DOHH2 (cell line): Measurements from ENCODE around the gene NTRK1.

Experiments
- CTCF ChIP-seq: fragments of 200-600 bp; sonication (generic); IDR thresholded peaks from one replicate; pipeline ENCODE4 v1.5.1; 2014; ENCODE audit warnings: antibody characterized with exemption, mild to moderate bottlenecking, low read depth, low read length; ENCODE audit not compliant: poor library complexity, severe bottlenecking
- EZH2phosphoT487 ChIP-seq: fragments of 200-600 bp; sonication (generic); IDR thresholded peaks from 2 replicates; pipeline ENCODE4 v1.6.1; 2017; ENCODE audit warnings: borderline replicate concordance, mild to moderate bottlenecking, antibody characterized with exemption, low read length, moderate library complexity, mixed read lengths

- TF ChIP-seq CTCF (no peak), EZH2phosphoT487 (no peak)
These were observed 44.5 kb downstream of the NTRK1 start for GRCh38 chr1:156905176-156905575.
